H1 (cell line): Measurements from ENCODE around the gene DAG1.

Source experiments
- ATF3 ChIP-seq: IDR thresholded peaks from 2 replicates; pipeline ENCODE4 v1.6.1; 2011; ENCODE audit warnings: low read depth, mild to moderate bottlenecking, low read length; ENCODE audit not compliant: insufficient read depth
- CHD2 ChIP-seq: IDR thresholded peaks from 2 replicates; pipeline ENCODE4 v1.6.1; 2012; ENCODE audit warnings: low read length, improper control_type of control experiment
- CTCF ChIP-seq, 3 experiments: IDR thresholded peaks; 1 replicate in 2 of 3; 2 replicates in 1 of 3; pipeline versions ENCODE4 v1.5.1 to v1.6.1; 2011; ENCODE audit warnings: low read length in 3 of 3, mild to moderate bottlenecking in 3 of 3, inconsistent platforms in 2 of 3, low read depth in 1 of 3, moderate library complexity in 1 of 3; ENCODE audit not compliant: insufficient read depth in 1 of 3; ENCODE audit errors: control extremely low read depth in 1 of 3
- GABPA ChIP-seq: IDR thresholded peaks from 2 replicates; pipeline ENCODE4 v1.6.1; 2011; ENCODE audit warnings: mild to moderate bottlenecking, low read length, moderate library complexity, borderline replicate concordance; ENCODE audit not compliant: insufficient read depth
- PHF8 ChIP-seq: fragments of 200-600 bp; sonication (generic); conservative IDR thresholded peaks from 2 replicates; pipeline ENCODE4 v1.7.1; 2012; ENCODE audit warnings: low read depth, mild to moderate bottlenecking, inconsistent platforms, low read length, moderate library complexity
- POLR2A ChIP-seq, 2 experiments: IDR thresholded peaks; 1 replicate in 1 of 2; 2 replicates in 1 of 2; pipeline ENCODE4 v1.6.1; 2011; ENCODE audit warnings: low read depth in 2 of 2, low read length in 2 of 2, mild to moderate bottlenecking in 2 of 2; ENCODE audit errors: control extremely low read depth in 1 of 2
- SIX5 ChIP-seq: IDR thresholded peaks from 2 replicates; pipeline ENCODE4 v1.6.1; 2011; ENCODE audit warnings: mild to moderate bottlenecking, low read depth, low read length
- SP2 ChIP-seq: IDR thresholded peaks from 2 replicates; pipeline ENCODE4 v1.6.1; 2012; ENCODE audit warnings: mild to moderate bottlenecking, low read length, inconsistent platforms
- SUZ12 ChIP-seq: fragments of 200-600 bp; sonication (generic); IDR thresholded peaks from 2 replicates; pipeline ENCODE4 v1.6.1; 2012; ENCODE audit warnings: mild to moderate bottlenecking, inconsistent platforms, low read length, moderate library complexity, mixed read lengths
- ZNF274 ChIP-seq: IDR thresholded peaks from 2 replicates; pipeline ENCODE4 v1.7.0; 2012; ENCODE audit warnings: low read length, borderline replicate concordance; ENCODE audit errors: extremely low read depth

GRCh38 chr3:49509028-49509561 is 39.0 kb downstream of the DAG1 start:
- TF ChIP-seq CTCF (IDR thresholded peaks at IDR 0.05; ENCODE audit: control extremely low read depth in 1 of 3, insufficient read depth in 1 of 3, low read depth in 1 of 3, low read length in 3 of 3): no peak
- TF ChIP-seq POLR2A (IDR thresholded peaks at IDR 0.05; ENCODE audit: control extremely low read depth in 1 of 2, low read depth in 2 of 2, low read length in 2 of 2): no peak
- TF ChIP-seq SIX5: no peak
- no peak for TF ChIP-seq SP2
- TF ChIP-seq CHD2: no peak
- TF ChIP-seq GABPA: no peak
- TF ChIP-seq ATF3: no peak
- no peak for TF ChIP-seq ZNF274
- no peak for TF ChIP-seq SUZ12
- TF ChIP-seq PHF8: no peak
